Colonic mucosa (tissue), 4 donors: ENCODE data around the gene CFAP74. TPM values are rescaled to one million over a fixed set of nuclear protein-coding genes. Genes with fewer than 3 reads are reported as not detected.

Source experiments
- DNase-seq: peaks from one replicate; pipeline ENCODE4 v3.0.0-alpha.2; 2020
- H3K27ac ChIP-seq: fragments of 200-600 bp; one replicate; pipeline ENCODE4 v1.8.0; 2021
- H3K27me3 ChIP-seq: fragments of 200-600 bp; one replicate; pipeline ENCODE4 v1.8.0; 2021
- H3K36me3 ChIP-seq: fragments of 200-600 bp; one replicate; pipeline ENCODE4 v1.8.0; 2021
- H3K4me1 ChIP-seq: fragments of 200-600 bp; one replicate; pipeline ENCODE4 v1.8.0; 2021; ENCODE audit warnings: mild to moderate bottlenecking
- H3K4me3 ChIP-seq: fragments of 200-600 bp; one replicate; pipeline ENCODE4 v1.8.0; 2021
- H3K9ac ChIP-seq, 2 donors: one replicate each; pipeline ENCODE4 v1.7.0; 2013; ENCODE audit warnings: control low read depth in 2 of 2, low read depth in 2 of 2, low read length in 2 of 2
- H3K9me3 ChIP-seq: fragments of 200-600 bp; one replicate; pipeline ENCODE4 v1.8.0; 2021
- intact Hi-C: fragments of 100-400 bp; cut with DNase I; formaldehyde crosslinking; loops from one replicate; pipeline ENCODE4 v1.14.1; 2022
- total RNA-seq, 2 donors: library from RNA; stranded (reverse); fragmentation: NEBNext Ultra II Directional in 1 of 2; extraction: Animal tissue kit (Norgen Biotek cat#: 25700) in 1 of 2; gene quantifications; one replicate each; pipeline ENCODE4 v1.2.1, GENCODE V29; 2021
- TF ChIP-seq, protein P1 (sequence below): fragments of 200-600 bp; IDR thresholded peaks from one replicate; pipeline ENCODE4 v1.8.0; 2022; ENCODE audit warnings: antibody characterized with exemption, mild to moderate bottlenecking
- donor health status: healthy.
- donor health status: DM: no; HTN: no; CAD: no.
- donor health status: DM: no; HTN: no; CAD: no.

Gene CFAP74, protein sequence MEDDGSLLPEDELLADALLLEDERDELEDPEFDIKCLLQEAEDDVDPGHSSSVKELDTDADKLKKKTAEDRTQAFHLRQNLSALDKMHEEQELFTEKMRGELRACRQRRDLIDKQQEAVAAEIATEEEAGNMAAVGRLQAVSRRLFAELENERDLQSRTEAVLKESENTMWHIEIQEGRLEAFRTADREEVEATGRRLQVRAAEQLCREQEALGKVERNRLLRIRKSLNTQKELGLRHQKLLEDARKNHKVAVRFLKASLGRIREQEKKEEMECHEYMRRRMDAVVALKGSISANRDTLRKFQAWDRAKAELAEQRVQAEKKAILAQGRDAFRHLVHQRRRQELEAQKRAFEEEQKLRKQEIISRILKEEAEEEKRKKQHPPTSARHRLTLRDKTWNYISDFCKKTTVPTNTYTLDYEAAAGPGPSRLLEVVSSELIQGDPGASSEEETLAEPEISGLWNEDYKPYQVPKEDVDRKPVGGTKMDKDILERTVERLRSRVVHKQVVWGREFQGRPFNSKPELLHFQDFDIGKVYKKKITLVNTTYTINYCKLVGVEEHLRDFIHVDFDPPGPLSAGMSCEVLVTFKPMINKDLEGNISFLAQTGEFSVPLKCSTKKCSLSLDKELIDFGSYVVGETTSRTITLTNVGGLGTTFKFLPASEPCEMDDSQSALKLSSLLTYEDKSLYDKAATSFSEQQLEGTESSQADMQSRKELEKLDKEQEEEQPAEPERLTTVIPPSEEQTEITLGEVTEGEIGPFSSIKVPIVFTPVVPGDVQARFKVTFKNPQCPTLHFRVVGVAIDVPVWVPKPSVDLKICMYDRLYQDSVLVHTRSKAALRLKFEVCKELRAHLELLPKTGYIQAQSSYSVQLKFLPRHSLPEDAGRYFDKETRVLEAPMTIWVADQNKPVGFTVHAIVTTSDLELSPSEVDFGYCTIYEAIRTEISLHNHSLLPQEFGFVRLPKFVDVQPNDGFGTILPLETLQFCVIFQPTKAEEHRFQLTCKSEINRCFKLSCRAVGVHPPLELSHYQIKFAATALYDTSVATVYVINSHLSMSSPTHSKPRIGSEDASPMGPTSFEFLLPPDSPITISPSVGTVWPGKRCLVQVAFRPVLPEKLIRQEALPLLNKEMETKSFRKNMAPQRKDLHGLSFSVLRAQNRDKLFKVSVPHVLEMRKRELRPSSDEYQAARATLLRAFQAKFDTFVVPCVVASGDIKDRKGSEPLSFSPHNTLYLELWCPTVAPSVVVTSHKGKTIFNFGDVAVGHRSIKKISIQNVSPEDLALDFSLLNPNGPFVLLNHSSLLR (N-terminal part only)
- under 1 TPM; 0.10 to 0.16 TPM for total RNA-seq

DNA sequence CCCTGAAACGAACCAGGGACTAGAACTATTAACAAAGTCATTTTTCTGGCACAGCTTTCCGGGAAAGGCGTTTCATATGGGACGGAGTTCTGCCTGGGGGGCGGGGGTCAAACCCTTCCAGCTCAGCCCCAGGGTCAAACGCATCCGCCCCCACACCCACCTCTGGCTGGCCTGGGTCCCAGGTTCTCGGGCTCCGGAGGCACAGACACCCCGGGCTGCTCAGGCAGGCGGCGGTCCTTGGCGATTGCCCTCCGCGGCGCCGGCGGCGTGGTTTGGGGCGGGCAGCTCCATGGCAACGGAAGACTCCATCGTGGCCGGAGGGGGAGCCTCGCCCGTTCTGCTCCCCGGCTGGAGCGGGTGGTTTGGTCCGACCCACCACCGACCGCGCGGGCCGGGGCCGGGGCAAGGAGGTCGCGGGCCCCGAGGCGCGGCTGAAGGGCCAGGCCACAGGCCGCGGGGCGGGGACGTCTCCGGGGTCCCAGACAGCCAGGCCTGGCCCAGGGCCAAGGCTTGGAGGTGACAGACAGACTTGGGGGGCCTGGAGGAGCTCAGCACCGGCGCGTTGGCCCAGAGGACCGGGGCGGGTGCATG lies at the start of gene CFAP74:
Gene CFAP74, minus strand, starts transcription at position 246 of the 591 bp plus-strand sequence. CDS start 12,830 bp downstream, outside the sequence.
- Histone ChIP-seq H3K36me3 (no peaks in the 10 kb centered on the region), H3K4me3 (no peak within 1 kb of the TSS), H3K9ac (no peak within 1 kb of the TSS), H3K4me1 (no peaks in the 10 kb centered on the region), H3K27ac (no peak within 1 kb of the TSS), H3K27me3 (peaks cover 12% of the 10 kb centered on the region), H3K9me3 (no peaks in the 10 kb centered on the region)
- DNase-seq = no peak
- TF ChIP-seq, protein P1, sequence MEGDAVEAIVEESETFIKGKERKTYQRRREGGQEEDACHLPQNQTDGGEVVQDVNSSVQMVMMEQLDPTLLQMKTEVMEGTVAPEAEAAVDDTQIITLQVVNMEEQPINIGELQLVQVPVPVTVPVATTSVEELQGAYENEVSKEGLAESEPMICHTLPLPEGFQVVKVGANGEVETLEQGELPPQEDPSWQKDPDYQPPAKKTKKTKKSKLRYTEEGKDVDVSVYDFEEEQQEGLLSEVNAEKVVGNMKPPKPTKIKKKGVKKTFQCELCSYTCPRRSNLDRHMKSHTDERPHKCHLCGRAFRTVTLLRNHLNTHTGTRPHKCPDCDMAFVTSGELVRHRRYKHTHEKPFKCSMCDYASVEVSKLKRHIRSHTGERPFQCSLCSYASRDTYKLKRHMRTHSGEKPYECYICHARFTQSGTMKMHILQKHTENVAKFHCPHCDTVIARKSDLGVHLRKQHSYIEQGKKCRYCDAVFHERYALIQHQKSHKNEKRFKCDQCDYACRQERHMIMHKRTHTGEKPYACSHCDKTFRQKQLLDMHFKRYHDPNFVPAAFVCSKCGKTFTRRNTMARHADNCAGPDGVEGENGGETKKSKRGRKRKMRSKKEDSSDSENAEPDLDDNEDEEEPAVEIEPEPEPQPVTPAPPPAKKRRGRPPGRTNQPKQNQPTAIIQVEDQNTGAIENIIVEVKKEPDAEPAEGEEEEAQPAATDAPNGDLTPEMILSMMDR = no peak
- intact Hi-C loops = no loop called here

DNA sequence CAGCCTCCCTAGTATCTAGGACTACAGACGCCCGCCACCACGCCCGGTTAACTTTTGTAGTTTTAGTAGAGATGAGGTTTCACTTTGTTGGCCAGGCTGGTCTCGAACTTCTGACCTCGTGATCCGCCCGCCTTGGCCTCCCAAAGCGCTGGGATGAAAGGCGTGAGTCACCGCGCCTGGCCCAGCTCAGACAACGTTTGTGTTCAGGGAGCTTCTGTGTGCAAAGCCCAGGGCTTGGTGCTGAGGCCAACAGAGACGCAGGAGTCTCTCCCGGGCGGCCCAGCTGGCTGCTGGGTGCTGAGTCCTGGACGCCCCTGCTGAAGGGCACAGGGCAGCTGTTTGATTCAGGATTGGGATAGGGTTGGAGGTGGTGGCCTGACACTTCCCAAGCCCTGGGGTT lies 49.6 kb upstream of the CFAP74 start:
- TF ChIP-seq, protein P1 = no peak
- no peak overlapping the region for H3K27ac ChIP-seq
- H3K4me1 ChIP-seq = peaks cover 14% of the 10 kb centered on the region
- intact Hi-C loops = no loop called here
- H3K36me3 ChIP-seq = no peaks in the 10 kb centered on the region
- no peaks in the 10 kb centered on the region for H3K9me3 ChIP-seq
- H3K27me3 ChIP-seq = no peaks in the 10 kb centered on the region
- H3K9ac ChIP-seq = no peak overlapping the region
- H3K4me3 ChIP-seq = no peak overlapping the region
- no peak for DNase-seq

DNA sequence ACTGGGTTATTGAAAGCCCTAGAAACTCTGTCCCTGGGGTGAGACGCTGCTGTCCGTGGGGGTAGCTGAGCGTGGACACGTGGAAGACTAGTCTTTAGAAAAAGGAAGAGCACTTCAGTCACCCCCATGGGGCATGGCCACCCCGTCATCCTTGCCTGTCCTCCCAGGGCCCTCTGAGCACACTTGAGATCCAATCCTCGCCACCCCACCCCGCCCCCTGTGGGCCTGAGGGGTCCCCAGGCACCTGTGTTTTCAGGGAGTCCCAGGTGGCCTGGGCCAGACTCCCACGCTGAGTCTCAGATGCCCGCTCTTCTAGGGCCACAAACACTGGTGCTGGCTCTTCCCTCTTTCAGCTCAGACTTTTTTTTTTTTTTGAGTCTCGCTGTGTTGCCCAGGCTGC lies 49.2 kb upstream of the CFAP74 start:
- Histone ChIP-seq H3K9me3 (no peaks in the 10 kb centered on the region), H3K4me1 (peaks cover 18% of the 10 kb centered on the region), H3K4me3 (no peak overlapping the region), H3K36me3 (no peaks in the 10 kb centered on the region), H3K9ac (peak overlapping the region in 1 of 2 donors; percentile 5), H3K27ac (no peak overlapping the region), H3K27me3 (no peaks in the 10 kb centered on the region)
- TF ChIP-seq, protein P1 = no peak
- intact Hi-C loops = no loop called here
- no peak for DNase-seq

DNA sequence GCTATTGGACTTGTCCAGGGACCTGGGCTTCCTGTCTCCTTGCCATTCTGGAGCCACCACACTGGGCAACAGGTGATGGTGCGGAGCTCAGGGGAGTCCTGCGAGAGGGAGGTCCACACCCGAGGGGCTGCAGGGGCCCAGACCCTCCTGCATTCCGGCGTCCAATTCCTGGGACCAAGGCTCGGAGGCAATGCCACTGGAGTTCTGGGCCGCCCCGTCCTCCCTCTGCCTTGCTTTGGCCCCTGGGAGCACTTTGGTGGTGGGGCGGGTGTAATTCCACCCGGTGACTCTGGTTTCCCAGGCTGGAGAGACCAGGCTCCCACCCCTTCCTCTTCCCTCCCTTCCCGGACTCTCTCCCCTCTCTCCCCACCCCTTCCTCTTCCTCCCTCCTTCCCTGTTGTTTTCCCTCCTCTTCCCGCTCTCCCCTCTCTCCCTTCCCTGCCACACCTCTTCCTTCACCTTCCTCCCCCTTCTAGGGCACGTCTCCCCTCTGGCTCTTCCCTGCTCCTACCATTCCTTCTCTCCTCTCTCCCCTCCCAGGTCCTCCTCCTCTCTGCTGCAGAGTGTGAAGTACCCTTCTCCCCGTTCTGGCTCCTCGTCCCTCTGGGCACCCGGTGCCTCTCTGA lies 48.6 kb upstream of the CFAP74 start:
- Histone ChIP-seq H3K36me3 (no peaks in the 10 kb centered on the region), H3K27ac (no peak overlapping the region), H3K4me1 (peaks cover 19% of the 10 kb centered on the region), H3K9ac (peak overlapping the region in 1 of 2 donors; percentile 5), H3K4me3 (no peak overlapping the region), H3K9me3 (no peaks in the 10 kb centered on the region), H3K27me3 (no peaks in the 10 kb centered on the region)
- DNase-seq = no peak
- intact Hi-C loops = no loop called here
- TF ChIP-seq, protein P1 = no peak
